Chondrocyte (in vitro differentiated cells): ENCODE measurements around the gene YTHDF1. TPM values are rescaled to one million over a fixed set of nuclear protein-coding genes. Genes with fewer than 3 reads are reported as not detected.
A peak's percentile ranks its signal among the peaks of the same experiment; 100 is the strongest.
"Not testable (repeated sequence)": the region's sequence is repeated elsewhere in the genome, so short reads cannot be mapped to it uniquely, and the experiment has no call there.

Source experiments
- DNase-seq: peaks from one replicate; pipeline ENCODE4 v3.0.0; 2021; ENCODE audit warnings: mixed read lengths, low spot score
- H3K27ac Mint-ChIP-seq: one replicate; pipeline ENCODE4 v1.8.0; 2021; ENCODE audit warnings: mild to moderate bottlenecking, moderate library complexity, mixed read lengths; ENCODE audit not compliant: unreplicated experiment
- H3K27me3 Mint-ChIP-seq: 2 replicates; pipeline ENCODE4 v1.8.0; 2021; ENCODE audit warnings: low read depth, mixed read lengths
- H3K36me3 Mint-ChIP-seq: 2 replicates; pipeline ENCODE4 v1.8.0; 2021; ENCODE audit warnings: low read depth, mixed read lengths
- H3K4me1 Mint-ChIP-seq: 2 replicates; pipeline ENCODE4 v1.8.0; 2021; ENCODE audit warnings: low read depth, mild to moderate bottlenecking, mixed read lengths
- H3K4me3 Mint-ChIP-seq: one replicate; pipeline ENCODE4 v1.8.0; 2021; ENCODE audit warnings: mild to moderate bottlenecking, moderate library complexity, mixed read lengths; ENCODE audit not compliant: unreplicated experiment
- H3K9me3 Mint-ChIP-seq: 2 replicates; pipeline ENCODE4 v1.8.0; 2021; ENCODE audit warnings: low read depth, mixed read lengths
- total RNA-seq: library from RNA; stranded (reverse); gene quantifications from 3 replicates; pipeline ENCODE4 v1.2.1, GENCODE V29; 2021
- TF ChIP-seq, protein P1 (sequence below): fragments of 200-600 bp; sonication (generic); IDR thresholded peaks from 2 replicates; pipeline ENCODE4 v1.5.0; 2021; ENCODE audit warnings: antibody characterized with exemption, mild to moderate bottlenecking, moderate library complexity

The YTHDF1 gene
- total RNA-seq, 1 donor from 2014 or later: 39.1 TPM

DNA sequence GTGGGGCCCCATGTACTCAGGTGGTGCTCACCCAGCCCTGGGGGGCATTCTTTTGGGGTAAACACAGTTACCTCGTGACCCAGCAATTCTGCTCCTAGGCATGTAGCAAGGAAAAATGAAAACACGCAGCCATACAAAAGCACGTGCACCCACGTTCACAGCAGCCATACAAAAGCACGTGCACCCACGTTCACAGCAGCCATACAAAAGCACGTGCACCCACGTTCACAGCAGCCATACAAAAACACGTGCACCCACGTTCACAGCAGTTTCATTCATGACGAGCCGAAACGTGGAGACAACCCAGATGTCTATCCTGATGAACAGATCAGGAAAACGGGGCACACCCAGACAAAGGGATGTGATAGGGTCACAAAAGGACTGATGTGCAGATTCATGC is 57.1 kb downstream of the YTHDF1 start:
- Mint-ChIP-seq H3K9me3 (no peaks in the 10 kb centered on the region), H3K36me3 (no peaks in the 10 kb centered on the region), H3K4me3 (no peak overlapping the region), H3K27me3 (peaks cover 32% of the 10 kb centered on the region), H3K27ac (no peak overlapping the region), H3K4me1 (no peaks in the 10 kb centered on the region)
- peak; percentile 26 for DNase-seq
- TF ChIP-seq, protein P1, sequence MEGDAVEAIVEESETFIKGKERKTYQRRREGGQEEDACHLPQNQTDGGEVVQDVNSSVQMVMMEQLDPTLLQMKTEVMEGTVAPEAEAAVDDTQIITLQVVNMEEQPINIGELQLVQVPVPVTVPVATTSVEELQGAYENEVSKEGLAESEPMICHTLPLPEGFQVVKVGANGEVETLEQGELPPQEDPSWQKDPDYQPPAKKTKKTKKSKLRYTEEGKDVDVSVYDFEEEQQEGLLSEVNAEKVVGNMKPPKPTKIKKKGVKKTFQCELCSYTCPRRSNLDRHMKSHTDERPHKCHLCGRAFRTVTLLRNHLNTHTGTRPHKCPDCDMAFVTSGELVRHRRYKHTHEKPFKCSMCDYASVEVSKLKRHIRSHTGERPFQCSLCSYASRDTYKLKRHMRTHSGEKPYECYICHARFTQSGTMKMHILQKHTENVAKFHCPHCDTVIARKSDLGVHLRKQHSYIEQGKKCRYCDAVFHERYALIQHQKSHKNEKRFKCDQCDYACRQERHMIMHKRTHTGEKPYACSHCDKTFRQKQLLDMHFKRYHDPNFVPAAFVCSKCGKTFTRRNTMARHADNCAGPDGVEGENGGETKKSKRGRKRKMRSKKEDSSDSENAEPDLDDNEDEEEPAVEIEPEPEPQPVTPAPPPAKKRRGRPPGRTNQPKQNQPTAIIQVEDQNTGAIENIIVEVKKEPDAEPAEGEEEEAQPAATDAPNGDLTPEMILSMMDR: no peak

DNA sequence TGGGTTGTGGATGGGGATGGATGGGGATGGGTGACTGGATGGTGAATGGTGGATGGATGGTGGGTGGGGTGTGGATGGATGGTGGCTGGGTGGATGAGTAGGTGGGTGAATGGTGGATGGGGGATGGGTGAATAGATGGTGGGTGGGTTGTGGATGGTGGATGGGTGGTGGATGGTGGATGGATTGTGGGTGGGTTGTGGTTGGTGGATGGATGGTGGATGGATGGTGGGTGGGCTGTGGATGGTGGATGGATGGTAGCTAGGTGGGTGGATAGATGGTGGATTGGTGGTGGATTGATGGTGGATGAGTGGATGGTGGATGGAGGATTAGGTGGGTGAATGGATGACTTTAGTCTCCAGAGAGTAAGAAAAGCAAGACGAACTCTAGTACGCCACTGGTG is 57.6 kb downstream of the YTHDF1 start:
- TF ChIP-seq, protein P1: no peak
- no peak overlapping the region for H3K4me3 Mint-ChIP-seq
- DNase-seq: peak; percentile 17
- H3K36me3 Mint-ChIP-seq: no peaks in the 10 kb centered on the region
- H3K4me1 Mint-ChIP-seq: no peaks in the 10 kb centered on the region
- no peaks in the 10 kb centered on the region for H3K9me3 Mint-ChIP-seq
- H3K27me3 Mint-ChIP-seq: peaks cover 32% of the 10 kb centered on the region
- no peak overlapping the region for H3K27ac Mint-ChIP-seq

DNA sequence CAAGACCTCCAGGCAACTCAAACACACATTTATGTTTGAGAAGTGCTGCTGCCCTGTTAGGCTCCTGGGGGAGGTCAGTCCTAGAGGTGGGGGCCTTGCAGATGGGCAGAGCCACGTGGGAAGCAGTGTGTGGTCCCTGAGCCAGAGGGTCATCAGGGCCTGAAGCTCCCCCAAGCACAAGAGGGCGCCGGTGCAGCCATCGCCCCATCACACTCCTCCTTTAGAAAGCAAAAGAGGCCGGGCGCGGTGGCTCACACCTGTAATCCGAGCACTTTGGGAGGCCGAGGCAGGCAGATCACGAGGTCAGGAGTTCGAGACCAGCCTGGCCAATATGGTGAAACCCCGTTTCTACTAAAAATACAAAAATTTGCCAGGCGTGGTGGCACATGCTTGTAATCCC is 58.5 kb downstream of the YTHDF1 start:
- not testable (repeated sequence) for H3K36me3 Mint-ChIP-seq, H3K27ac Mint-ChIP-seq, H3K9me3 Mint-ChIP-seq, H3K4me1 Mint-ChIP-seq, H3K4me3 Mint-ChIP-seq
- DNase-seq: peak; percentile 59
- peaks cover 30% of the 10 kb centered on the region for H3K27me3 Mint-ChIP-seq

DNA sequence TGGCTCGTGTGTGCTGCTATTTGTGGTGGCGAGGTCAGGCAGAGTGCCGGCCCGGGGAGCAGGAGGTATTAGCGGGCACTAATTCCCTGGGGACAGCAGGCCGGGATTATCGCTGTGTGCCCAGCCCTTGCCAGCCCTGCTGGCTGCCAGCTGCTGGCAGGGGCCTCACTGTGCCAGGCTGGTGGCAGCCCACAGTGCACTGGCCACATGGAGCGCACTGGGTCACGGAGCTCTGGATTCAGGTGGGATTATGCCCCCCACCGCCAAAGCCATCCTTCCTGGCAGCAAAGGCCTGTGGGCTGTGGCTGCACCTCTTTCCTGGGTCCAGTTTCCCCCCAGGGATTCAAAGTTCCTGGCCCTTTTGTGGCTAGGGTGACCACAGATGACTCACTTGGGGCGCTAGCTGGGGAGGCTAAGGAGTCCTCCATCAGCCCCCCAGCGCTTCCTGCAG is 59.7 kb downstream of the YTHDF1 start:
- no peak overlapping the region for H3K27ac Mint-ChIP-seq
- no peaks in the 10 kb centered on the region for H3K9me3 Mint-ChIP-seq
- DNase-seq: peak; percentile 64
- H3K4me3 Mint-ChIP-seq: no peak overlapping the region
- no peaks in the 10 kb centered on the region for H3K4me1 Mint-ChIP-seq
- TF ChIP-seq, protein P1: no peak
- no peaks in the 10 kb centered on the region for H3K36me3 Mint-ChIP-seq
- peaks cover 26% of the 10 kb centered on the region for H3K27me3 Mint-ChIP-seq

DNA sequence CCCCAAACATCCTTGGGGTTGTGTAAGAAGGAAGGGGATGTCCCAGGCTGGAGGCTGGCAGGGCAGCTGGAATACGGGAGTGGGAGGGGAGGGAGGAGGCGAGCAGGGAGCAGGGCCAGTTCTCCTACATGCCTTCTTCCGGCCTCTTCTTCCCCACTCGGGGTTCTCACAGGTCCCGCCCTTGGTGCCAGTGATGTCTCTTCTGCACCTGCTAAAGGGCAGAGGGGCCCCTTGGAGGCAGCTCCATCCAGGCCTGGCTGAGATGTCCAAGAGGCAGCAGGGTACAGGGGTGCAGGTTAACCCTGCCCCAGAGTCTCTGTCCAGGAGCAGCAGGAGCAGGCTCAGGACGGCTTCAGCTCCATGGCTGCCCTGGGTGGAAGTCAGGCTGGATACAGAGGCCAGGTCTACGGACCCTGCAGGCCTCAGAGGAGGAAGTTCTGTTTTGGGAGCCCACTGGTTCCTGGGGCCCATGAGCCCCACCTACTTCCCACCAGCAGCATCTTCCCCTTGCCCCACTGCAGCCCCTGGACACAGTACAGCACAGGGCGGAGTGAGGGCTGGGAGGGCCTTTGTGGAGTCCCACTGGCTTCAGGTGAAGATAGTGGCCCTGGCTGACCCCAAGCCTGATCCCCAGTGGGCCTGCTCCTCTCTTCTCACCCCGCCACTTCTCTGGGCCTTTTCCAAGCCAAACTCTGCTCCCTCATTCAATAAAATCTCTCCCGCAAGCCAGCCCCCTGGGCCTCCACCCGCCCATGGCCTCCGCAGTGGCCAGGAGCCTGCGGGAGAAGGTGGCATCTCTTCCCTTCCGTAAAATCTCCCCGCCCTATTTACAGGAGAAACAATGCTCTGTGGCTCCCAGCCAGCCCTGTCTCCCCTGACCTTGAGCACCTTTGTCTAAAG is 60.4 kb downstream of the YTHDF1 start:
- H3K4me3 Mint-ChIP-seq: no peak overlapping the region
- H3K27me3 Mint-ChIP-seq: peaks cover 26% of the 10 kb centered on the region
- no peak overlapping the region for H3K27ac Mint-ChIP-seq
- peak; percentile 76 for DNase-seq
- H3K4me1 Mint-ChIP-seq: no peaks in the 10 kb centered on the region
- H3K36me3 Mint-ChIP-seq: no peaks in the 10 kb centered on the region
- TF ChIP-seq, protein P1: no peak
- no peaks in the 10 kb centered on the region for H3K9me3 Mint-ChIP-seq
